ENCODE measurements around the gene PTH2. TPM values are rescaled to one million over a fixed set of nuclear protein-coding genes. Genes with fewer than 3 reads are reported as not detected.

Gene PTH2
- total RNA-seq, 1 donor from 2014 or later = not detected

DNA sequence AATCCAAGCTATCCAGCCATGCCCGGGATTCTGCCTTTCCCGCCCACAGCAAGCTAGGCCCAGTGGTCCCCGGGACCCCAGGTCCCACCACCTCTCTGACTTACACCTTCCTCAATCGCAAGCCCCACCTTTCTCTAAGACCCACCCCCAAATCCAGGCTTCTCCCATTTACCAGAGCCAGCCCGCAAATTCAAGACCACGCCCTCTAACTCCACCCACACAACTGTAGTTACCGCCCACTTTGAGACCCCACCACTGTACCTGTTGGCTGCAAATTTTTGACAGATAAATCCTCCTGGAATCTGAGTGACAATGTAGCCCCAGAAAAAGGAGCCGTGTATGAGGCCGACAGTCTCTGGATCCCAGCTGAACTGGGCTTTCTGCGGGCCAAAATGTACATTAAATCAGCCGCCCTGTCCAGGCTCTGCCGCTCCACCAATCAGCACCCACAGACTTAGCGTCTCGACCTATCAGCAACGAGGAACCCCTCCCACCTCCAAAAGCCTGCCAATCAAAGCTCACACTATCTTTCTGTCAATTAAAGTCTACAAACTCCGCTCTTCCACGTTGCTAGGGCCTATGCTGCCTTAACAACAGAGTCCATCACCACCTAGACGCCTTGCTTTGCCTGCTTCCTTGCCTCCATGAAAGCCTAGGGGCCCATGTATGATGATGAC is 11.8 kb upstream of the PTH2 start:
- Mint-ChIP-seq H3K36me3 (ENCODE audit: low read depth, unreplicated experiment) (no peaks in the 10 kb centered on the region), H3K4me3 (ENCODE audit: unreplicated experiment) (no peak overlapping the region)

GRCh38 chr19:49433240-49433901 is 10.1 kb upstream of the PTH2 start:
- Histone ChIP-seq H3K27ac (ENCODE audit: low read depth, low read length) (no peak overlapping the region), H3K4me1 (ENCODE audit: insufficient read depth, low read length) (no peaks in the 10 kb centered on the region), H4K20me1 (ENCODE audit: insufficient read depth, low read length) (no peaks in the 10 kb centered on the region), H3K79me2 (ENCODE audit: insufficient read depth, low read length) (no peaks in the 10 kb centered on the region), H3K4me3 (ENCODE audit: insufficient read depth, low read depth, low read length) (no peak overlapping the region), H3K27me3 (ENCODE audit: insufficient read depth, low read length) (peaks cover 84% of the 10 kb centered on the region), H3K9ac (ENCODE audit: low read length) (no peak overlapping the region), H3K9me3 (ENCODE audit: insufficient read depth, low read depth, low read length) (peaks cover 7% of the 10 kb centered on the region), H3K4me2 (ENCODE audit: low read length) (no peak overlapping the region), H3K36me3 (ENCODE audit: insufficient read depth, low read length) (no peaks in the 10 kb centered on the region), H2AFZ (ENCODE audit: low read depth, low read length) (no peak overlapping the region)
- Mint-ChIP-seq H3K9me3 (ENCODE audit: unreplicated experiment) (peaks cover 9% of the 10 kb centered on the region), H3K4me3 (ENCODE audit: unreplicated experiment) (no peak overlapping the region), H3K27me3 (ENCODE audit: low read depth, unreplicated experiment) (peaks cover 73% of the 10 kb centered on the region), H3K36me3 (ENCODE audit: low read depth, unreplicated experiment) (no peaks in the 10 kb centered on the region), H3K4me1 (ENCODE audit: low read depth, unreplicated experiment) (no peaks in the 10 kb centered on the region), H3K27ac (ENCODE audit: unreplicated experiment) (no peak overlapping the region)
- TF ChIP-seq, protein P1, sequence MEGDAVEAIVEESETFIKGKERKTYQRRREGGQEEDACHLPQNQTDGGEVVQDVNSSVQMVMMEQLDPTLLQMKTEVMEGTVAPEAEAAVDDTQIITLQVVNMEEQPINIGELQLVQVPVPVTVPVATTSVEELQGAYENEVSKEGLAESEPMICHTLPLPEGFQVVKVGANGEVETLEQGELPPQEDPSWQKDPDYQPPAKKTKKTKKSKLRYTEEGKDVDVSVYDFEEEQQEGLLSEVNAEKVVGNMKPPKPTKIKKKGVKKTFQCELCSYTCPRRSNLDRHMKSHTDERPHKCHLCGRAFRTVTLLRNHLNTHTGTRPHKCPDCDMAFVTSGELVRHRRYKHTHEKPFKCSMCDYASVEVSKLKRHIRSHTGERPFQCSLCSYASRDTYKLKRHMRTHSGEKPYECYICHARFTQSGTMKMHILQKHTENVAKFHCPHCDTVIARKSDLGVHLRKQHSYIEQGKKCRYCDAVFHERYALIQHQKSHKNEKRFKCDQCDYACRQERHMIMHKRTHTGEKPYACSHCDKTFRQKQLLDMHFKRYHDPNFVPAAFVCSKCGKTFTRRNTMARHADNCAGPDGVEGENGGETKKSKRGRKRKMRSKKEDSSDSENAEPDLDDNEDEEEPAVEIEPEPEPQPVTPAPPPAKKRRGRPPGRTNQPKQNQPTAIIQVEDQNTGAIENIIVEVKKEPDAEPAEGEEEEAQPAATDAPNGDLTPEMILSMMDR (IDR thresholded peaks at IDR 0.05; ENCODE audit: insufficient read depth, low read depth, low read length) = no peak
- TF ChIP-seq EZH2 (IDR thresholded peaks at IDR 0.05; ENCODE audit: insufficient read depth, low read length) = peak; percentile 58
- DNase-seq (ENCODE audit: low read depth) (no peak), FAIRE-seq (no peak)

More for the DNA sequence above, 11.8 kb upstream of the PTH2 start:
- Mint-ChIP-seq H3K9me3 (ENCODE audit: unreplicated experiment) (peaks cover 9% of the 10 kb centered on the region), H3K27ac (ENCODE audit: unreplicated experiment) (no peak overlapping the region), H3K27me3 (ENCODE audit: low read depth, unreplicated experiment) (peaks cover 74% of the 10 kb centered on the region), H3K4me1 (ENCODE audit: low read depth, unreplicated experiment) (no peaks in the 10 kb centered on the region)
- H4K20me1 ChIP-seq (ENCODE audit: insufficient read depth, low read length) = no peaks in the 10 kb centered on the region
- H3K4me3 ChIP-seq (ENCODE audit: insufficient read depth, low read depth, low read length) = no peak overlapping the region
- H2AFZ ChIP-seq (ENCODE audit: low read depth, low read length) = no peak overlapping the region
- peaks cover 7% of the 10 kb centered on the region for H3K9me3 ChIP-seq (ENCODE audit: insufficient read depth, low read depth, low read length)
- TF ChIP-seq, protein P1 (IDR thresholded peaks at IDR 0.05; ENCODE audit: insufficient read depth, low read depth, low read length) = no peak
- no peak for TF ChIP-seq EZH2 (IDR thresholded peaks at IDR 0.05; ENCODE audit: insufficient read depth, low read length)
- H3K27ac ChIP-seq (ENCODE audit: low read depth, low read length) = no peak overlapping the region
- H3K4me1 ChIP-seq (ENCODE audit: insufficient read depth, low read length) = no peaks in the 10 kb centered on the region
- H3K4me2 ChIP-seq (ENCODE audit: low read length) = no peak overlapping the region
- FAIRE-seq (no peak), DNase-seq (ENCODE audit: low read depth) (no peak)
- no peaks in the 10 kb centered on the region for H3K36me3 ChIP-seq (ENCODE audit: insufficient read depth, low read length)
- peaks cover 85% of the 10 kb centered on the region for H3K27me3 ChIP-seq (ENCODE audit: insufficient read depth, low read length)
- no peak overlapping the region for H3K9ac ChIP-seq (ENCODE audit: low read length)
- no peaks in the 10 kb centered on the region for H3K79me2 ChIP-seq (ENCODE audit: insufficient read depth, low read length)
